GM18951 (cell line): ENCODE measurements around the gene USP2.

Experiments
- POLR2A ChIP-seq: IDR thresholded peaks from 4 replicates; pipeline ENCODE4 v1.6.1; 2011; ENCODE audit warnings: mild to moderate bottlenecking; ENCODE audit not compliant: insufficient read length, insufficient read depth; ENCODE audit errors: extremely low read depth
- in situ Hi-C: fragments of 300-500 bp; cut with MboI; formaldehyde crosslinking; loops from one replicate; pipeline ENCODE4 v1.12.0; 2022; ENCODE audit warnings: low sequenced_read_pairs, mixed read lengths, inconsistent platforms; ENCODE audit not compliant: unreplicated experiment

The USP2 gene

GRCh38 chr11:119335655-119336543 lies 45.6 kb downstream of the USP2 start:
- no peak for TF ChIP-seq POLR2A
- in situ Hi-C loops: no loop called here

DNA sequence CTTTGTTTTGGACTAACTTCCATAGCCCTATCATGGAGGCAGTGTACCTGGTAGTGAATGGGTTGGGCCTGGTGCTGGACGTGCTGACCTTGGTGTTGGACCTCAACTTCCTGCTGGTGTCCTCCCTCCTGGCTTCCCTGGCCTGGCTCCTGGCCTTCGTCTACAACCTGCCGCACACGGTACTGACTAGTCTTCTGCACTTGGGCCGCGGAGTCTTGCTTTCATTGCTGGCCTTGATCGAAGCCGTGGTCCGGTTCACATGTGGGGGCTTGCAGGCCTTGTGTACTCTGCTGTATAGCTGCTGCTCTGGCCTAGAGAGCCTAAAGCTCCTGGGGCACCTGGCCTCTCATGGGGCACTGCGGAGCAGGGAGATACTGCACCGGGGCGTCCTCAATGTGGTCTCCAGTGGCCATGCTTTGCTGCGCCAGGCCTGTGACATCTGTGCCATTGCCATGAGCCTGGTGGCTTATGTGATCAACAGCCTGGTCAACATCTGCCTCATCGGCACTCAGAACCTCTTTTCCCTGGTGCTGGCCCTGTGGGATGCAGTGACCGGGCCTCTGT lies 46.3 kb downstream of the USP2 start:
- TF ChIP-seq POLR2A: no peak

GRCh38 chr11:119334174-119334930 lies 47.1 kb downstream of the USP2 start, which contains the start of gene RNF26:
RNF26 (plus strand) TSS chr11:119334527; CDS start chr11:119335123, 596 bp downstream.
- peak; percentile 77 for TF ChIP-seq POLR2A

More for the DNA sequence above, 46.3 kb downstream of the USP2 start:
- in situ Hi-C loops: no loop called here

DNA sequence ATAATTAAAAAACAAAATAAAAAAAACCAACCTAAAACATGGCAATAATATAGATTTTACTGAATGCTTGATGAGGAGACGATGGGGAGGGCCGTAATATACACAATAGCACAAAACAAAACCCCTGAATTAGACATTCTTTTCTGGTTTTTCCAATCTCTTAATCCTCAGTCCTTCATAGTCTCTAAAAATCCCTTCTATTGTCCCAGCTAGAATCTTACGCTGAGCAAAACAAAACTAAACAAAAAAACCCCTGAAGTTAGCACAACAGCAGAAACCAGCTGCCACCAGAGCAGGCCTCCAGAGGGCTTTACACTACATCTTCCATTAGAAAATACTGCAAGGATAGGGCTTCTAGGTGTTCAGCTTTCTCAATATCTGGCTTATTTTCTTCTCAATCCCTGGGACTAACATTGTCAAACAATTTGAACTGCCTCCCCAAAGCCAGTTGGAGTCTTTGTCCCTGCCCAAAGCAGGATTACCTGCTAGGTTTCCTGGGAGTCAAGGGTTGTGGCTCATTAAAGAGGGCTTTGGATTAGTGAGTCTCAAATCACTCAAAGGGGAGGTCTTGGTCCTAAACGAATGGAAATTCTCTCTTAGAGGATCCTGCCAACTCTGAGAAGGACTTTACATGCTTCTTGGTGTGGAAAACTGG lies 49.3 kb downstream of the USP2 start:
- no peak for TF ChIP-seq POLR2A
- in situ Hi-C loops: no loop called here

More at GRCh38 chr11:119334174-119334930, 47.1 kb downstream of the USP2 start, which contains the start of gene RNF26:
- in situ Hi-C loops: no loop called here

DNA sequence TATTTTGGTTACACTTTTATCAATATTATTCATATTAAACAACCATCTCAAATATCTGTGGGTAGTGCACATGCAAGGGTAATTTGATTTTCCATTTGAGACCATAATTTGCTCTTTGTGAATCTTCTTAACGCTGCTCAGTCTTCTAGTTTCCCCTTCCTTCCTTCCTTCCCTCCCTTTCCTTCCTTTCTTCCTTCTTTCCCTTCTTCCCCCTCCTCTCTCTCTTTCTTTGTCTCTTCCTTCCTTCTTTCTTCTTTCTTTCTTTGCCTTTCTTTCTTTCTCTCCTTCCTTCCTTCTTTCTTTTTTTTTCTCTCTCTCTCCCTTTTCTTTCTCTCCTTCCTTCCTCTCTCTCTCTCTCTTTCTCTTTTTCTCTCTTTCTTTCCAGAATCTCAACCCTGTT lies 51.3 kb downstream of the USP2 start:
- TF ChIP-seq POLR2A: no peak
- in situ Hi-C loops: no loop called here

GRCh38 chr11:119329320-119329719 lies 52.2 kb downstream of the USP2 start:
- no peak for TF ChIP-seq POLR2A
- in situ Hi-C loops: no loop called here

DNA sequence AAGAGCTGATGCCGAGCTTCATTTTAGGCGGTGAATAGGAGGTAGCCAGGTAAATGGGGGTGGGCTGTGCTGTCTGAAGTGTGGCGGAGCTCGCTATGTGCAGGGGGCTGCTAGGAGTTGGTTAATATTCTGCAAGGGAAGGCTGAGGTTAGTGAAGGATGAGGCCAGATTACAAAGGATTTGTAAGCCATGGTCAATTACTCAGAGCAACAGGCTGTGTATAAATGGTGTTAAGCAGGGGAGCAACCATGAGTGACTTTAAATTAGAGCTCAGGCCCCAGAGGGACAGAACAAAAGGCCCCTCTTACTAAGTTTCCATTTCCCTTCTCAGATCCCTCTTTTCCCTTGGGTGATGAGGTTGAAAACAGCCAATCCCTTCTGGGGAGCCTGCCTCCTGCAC lies 57.3 kb downstream of the USP2 start:
- no peak for TF ChIP-seq POLR2A
- in situ Hi-C loops: no loop called here

- TF ChIP-seq POLR2A: no peak
- in situ Hi-C loops: no loop called here
Observed at GRCh38 chr11:119323532-119324033, 57.9 kb downstream of the USP2 start.

- in situ Hi-C loops: no loop called here
- no peak for TF ChIP-seq POLR2A
Observed at GRCh38 chr11:119322921-119323531, 58.5 kb downstream of the USP2 start.

DNA sequence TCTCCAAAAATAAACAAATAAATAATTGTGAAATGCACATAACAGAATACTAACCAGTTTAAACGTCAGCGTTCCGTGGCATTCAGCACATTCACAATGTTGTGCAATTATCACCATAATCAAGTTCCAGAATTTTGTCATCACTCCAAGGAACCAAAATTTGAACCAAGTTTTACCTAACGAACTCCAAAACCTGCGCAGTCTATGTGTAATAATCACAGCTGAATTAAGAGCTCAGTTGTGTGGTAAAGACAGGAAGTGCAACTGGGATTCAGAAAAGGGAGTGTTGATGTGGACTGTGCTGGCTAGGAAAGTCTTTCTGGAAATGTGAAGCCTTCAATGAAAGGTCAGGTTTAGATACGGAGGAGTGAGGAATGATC lies 59.1 kb downstream of the USP2 start:
- in situ Hi-C loops: no loop called here
- no peak for TF ChIP-seq POLR2A

DNA sequence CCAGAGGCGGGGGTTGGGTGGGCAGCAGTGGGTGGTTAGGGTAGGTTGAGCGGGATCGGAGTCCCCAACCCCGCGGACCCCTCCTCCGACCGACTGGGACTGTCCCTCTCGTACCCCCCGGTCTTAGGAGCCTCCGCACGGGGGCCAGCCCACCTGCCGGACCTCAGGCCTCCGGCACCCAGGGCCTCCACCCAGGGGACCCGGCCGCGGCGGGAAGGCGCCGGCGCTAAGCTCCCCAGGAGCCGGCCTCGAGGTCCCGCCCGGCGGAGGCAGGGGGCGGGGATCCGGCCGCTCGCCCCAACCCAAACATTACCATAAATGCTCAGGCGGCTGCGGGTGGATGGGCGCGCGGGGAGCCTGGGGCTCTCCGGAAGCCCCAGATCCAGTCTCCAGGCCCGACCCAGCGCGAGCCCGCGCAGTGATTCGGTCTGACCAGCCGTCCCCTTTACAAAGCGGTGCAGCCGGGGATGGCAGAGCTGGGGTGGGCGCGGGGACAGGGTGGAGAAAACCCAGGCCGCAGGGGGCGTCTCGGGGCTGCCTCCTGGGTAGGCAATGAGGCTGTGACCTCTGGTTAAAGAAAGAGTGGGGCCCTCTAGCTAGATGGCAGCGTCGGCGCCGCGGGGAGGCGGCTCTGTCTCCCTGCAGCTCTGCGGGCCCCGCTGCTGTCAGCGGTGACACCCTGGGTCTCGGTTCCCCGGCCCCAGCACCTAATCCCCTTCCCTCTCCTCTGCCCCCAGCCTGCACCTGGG lies 60.5 kb downstream of the USP2 start:
- in situ Hi-C loops: no loop called here
- peak; percentile 71 for TF ChIP-seq POLR2A

DNA sequence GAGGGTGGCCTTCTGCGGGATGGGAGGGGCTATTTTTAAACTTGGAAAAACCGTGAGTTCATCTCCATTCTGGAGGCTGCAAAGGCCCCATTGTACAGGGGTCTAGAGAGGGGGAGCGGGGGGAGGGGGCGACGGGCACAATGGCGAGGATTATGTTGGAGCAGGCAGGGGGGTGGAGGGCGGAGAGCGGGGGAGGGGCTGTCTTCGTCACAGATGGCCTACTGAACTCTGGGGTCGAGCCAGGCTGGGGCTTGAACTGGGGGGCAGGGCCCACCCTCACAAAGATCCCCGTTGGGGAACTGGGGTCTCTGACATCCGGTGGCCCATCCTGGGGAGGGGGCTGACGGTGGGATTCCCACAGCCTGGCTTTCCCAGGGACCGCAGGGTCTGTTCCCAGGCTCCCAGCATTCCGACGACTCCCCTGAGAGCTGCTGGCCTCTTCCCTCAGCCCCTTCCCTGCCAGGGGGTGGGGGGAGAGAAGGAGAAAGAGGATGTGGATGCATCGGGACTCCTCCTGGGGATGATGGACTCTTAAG lies 61.2 kb downstream of the USP2 start:
- in situ Hi-C loops: no loop called here
- TF ChIP-seq POLR2A: no peak

GRCh38 chr11:119319700-119320239 lies 61.7 kb downstream of the USP2 start:
- in situ Hi-C loops: no loop called here
- TF ChIP-seq POLR2A: no peak
